SK-N-MC (cell line): ENCODE results near the gene SKOR1.

Source experiments
- EZH2 ChIP-seq: fragments of 200-600 bp; sonication (generic); IDR thresholded peaks from one replicate; pipeline ENCODE4 v1.6.1; 2017; ENCODE audit warnings: antibody characterized with exemption
- POLR2AphosphoS5 ChIP-seq: IDR thresholded peaks from 2 replicates; pipeline ENCODE4 v1.6.1; 2012; ENCODE audit warnings: mild to moderate bottlenecking, low read depth, low read length, borderline replicate concordance

DNA sequence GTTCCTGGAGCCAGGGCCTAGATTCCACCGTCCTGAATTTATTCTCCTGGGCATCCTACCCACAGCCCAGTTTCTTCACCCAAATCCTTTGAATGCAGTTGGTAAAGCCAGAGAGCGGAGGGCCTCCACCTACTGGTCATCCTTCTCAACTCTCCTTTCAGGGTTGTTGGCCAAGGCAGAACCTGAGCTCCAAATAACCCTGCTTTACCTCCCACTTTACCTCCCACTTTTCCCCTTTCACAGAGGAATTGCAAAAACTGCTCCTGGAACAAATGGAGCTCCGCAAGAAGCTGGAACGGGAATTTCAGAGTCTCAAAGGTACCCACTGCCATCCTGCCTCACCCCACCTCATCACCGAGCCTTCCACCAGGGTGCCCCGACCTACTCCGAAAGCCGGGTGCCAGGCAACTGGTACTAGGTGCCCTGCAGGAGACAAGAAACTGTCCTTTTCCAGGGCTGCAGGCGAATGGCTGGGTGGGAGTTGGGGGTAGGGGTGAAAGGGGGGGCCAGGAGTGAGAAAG, 6.8 kb downstream of the SKOR1 start:
- TF ChIP-seq POLR2AphosphoS5 (no peak), EZH2 (no peak)
